ENCODE measurements around the gene SH3PXD2A. TPM values are rescaled to one million over a fixed set of nuclear protein-coding genes. Genes with fewer than 3 reads are reported as not detected.

The SH3PXD2A gene
- total and polyA plus RNA-seq, 2 of the 4 experiments (the other 2 are of a cell fraction), result 6.3 to 23.0 TPM

GRCh38 chr10:103781329-103782061, 73.9 kb downstream of the SH3PXD2A start:
- H2BK15ac ChIP-seq (ENCODE audit: low read depth, low read length), result peak overlapping the region; percentile 59; the same call in 1 of the 3 replicates
- H3K9ac ChIP-seq (ENCODE audit: low read depth, low read length), result no peak overlapping the region
- H4K91ac ChIP-seq (ENCODE audit: insufficient read depth, low read depth, low read length), result peak overlapping the region; percentile 58
- H3K14ac ChIP-seq (replicated peaks; ENCODE audit: low read depth, low read length), result peak overlapping the region; percentile 69
- peak overlapping the region in 1 of 2 experiments; percentile 86; a peak in 2 of 4 replicates for H4K8ac ChIP-seq (ENCODE audit: low read depth in 2 of 2, low read length in 2 of 2)
- H2AFZ ChIP-seq (replicated peaks; ENCODE audit: low read length, poor library complexity), result peak overlapping the region; percentile 78
- intact Hi-C loops (cut with micrococcal nuclease), result no loop called here
- in situ Hi-C loops (cut with MboI; ENCODE audit: low sequenced_read_pairs), result no loop called here
- peak overlapping the region; percentile 37; the same call in 1 of the 2 replicates for H3K56ac ChIP-seq (ENCODE audit: extremely low read depth, insufficient read depth, low read length)
- peaks cover 13% of the 10 kb centered on the region; the same call in 1 of the 2 replicates for H4K20me1 ChIP-seq (ENCODE audit: insufficient read depth, low read length)
- peaks cover 0 to 24% of the 10 kb centered on the region in 2 experiments; a peak in 2 of 4 replicates for H3K79me1 ChIP-seq (ENCODE audit: low read depth in 1 of 2, low read length in 2 of 2)
- BruUV-seq (replicated peaks), result no TSS peak
- H3K9me3 ChIP-seq (ENCODE audit: control insufficient read depth, insufficient read depth, low read length), result peaks cover 4% of the 10 kb centered on the region
- no peaks in the 10 kb centered on the region for H3K27me3 ChIP-seq (ENCODE audit: control insufficient read depth, insufficient read depth, low read length)
- H3K27ac ChIP-seq (ENCODE audit: insufficient read depth, low read length), result peak overlapping the region; percentile 51
- 60% methylated on average over 2 of the region's 6 CpGs; no CpG with 5 or more reads in 1 of the 2 experiments for WGBS, 2 experiments (ENCODE audit: extremely low coverage in 2 of 2, insufficient read length in 1 of 2)
- peak overlapping the region; percentile 94 for H2BK20ac ChIP-seq (ENCODE audit: low read depth, low read length)
- H3K18ac ChIP-seq (ENCODE audit: low read depth, low read length), result peak overlapping the region; percentile 10; the same call in 1 of the 2 replicates
- ChIA-PET CTCF (interaction anchor here (0.6 to 1.8 kb wide), 12 partner anchors 9 to 73 kb away, joined by 3 to 8 read pairs (median 4); partner anchors contain the start of gene SH3PXD2A), POLR2A (ENCODE audit: unreplicated experiment) (no interaction called here)
- H3K36me3 ChIP-seq (ENCODE audit: control insufficient read depth, insufficient read depth, low read length), result no peaks in the 10 kb centered on the region
- peak overlapping the region; percentile 88 for H2AK9ac ChIP-seq (replicated peaks; ENCODE audit: low read depth, low read length, poor library complexity)
- peak; percentile 99 for DNase-seq
- H4K5ac ChIP-seq (ENCODE audit: low read depth, low read length), result no peak overlapping the region
- H3K23ac ChIP-seq (ENCODE audit: low read depth, low read length), result peak overlapping the region; percentile 44
- H2BK120ac ChIP-seq (ENCODE audit: low read depth, low read length), result peak overlapping the region; percentile 80
- H3K4ac ChIP-seq (ENCODE audit: low read depth, low read length), result peak overlapping the region; percentile 64
- H3K9me1 ChIP-seq (ENCODE audit: insufficient read depth, low read length), result peaks cover 20% of the 10 kb centered on the region
- H3K4me2 ChIP-seq (ENCODE audit: low read depth, low read length), result no peak overlapping the region
- H2AK5ac ChIP-seq (ENCODE audit: low read depth, low read length), result peak overlapping the region; percentile 93
- no peak overlapping the region for H3K4me3 ChIP-seq (ENCODE audit: insufficient read depth, low read depth, low read length)
- H3K4me1 ChIP-seq (ENCODE audit: control insufficient read depth, insufficient read depth, low read length), result peaks cover 19% of the 10 kb centered on the region
- dilution Hi-C loops (cut with HindIII; ENCODE audit: low sequenced_read_pairs, unreplicated experiment), result no loop called here
- peak; percentile 84 for ATAC-seq (ENCODE audit: low read depth)
- H2BK5ac ChIP-seq (ENCODE audit: low read depth, low read length, poor library complexity, severe bottlenecking), result peak overlapping the region; percentile 53
- no peak for TF ChIP-seq POLR2A (IDR thresholded peaks at IDR 0.05; ENCODE audit: low read depth, low read length)
- peak; percentile 40; the same call in 1 of the 2 replicates for TF ChIP-seq MAZ (IDR thresholded peaks at IDR 0.05; ENCODE audit: borderline replicate concordance, low read depth, low read length)
- peak; percentile 64 for TF ChIP-seq RAD21 (IDR thresholded peaks at IDR 0.05; ENCODE audit: low read length)
- peak; percentile 77 for TF ChIP-seq SMC3 (IDR thresholded peaks at IDR 0.05; ENCODE audit: low read depth, low read length)
- TF ChIP-seq CTCF (conservative IDR thresholded peaks at IDR 0.05; ENCODE audit: low read depth, low read length), result peak; percentile 71
- TF ChIP-seq CHD1 (IDR thresholded peaks at IDR 0.05; ENCODE audit: low read depth, low read length), result no peak
- TF ChIP-seq BHLHE40 (IDR thresholded peaks at IDR 0.05; ENCODE audit: low read depth, low read length), result no peak; the same call in 1 of the 2 replicates
- 0 out of 2 replicates have a peak, but pooled peaks have one; percentile 3 for TF ChIP-seq MAFK (IDR thresholded peaks at IDR 0.05; ENCODE audit: low read depth, low read length)
- TF ChIP-seq RFX5 (IDR thresholded peaks at IDR 0.05; ENCODE audit: low read depth, low read length), result no peak
- TF ChIP-seq MXI1 (IDR thresholded peaks at IDR 0.05; ENCODE audit: borderline replicate concordance, low read depth, low read length), result peak; percentile 85
- TF ChIP-seq FOS (IDR thresholded peaks at IDR 0.05; ENCODE audit: low read depth, low read length), result peak; percentile 84; the same call in 1 of the 2 replicates
- TF ChIP-seq NFE2L2 (IDR thresholded peaks at IDR 0.05; ENCODE audit: low read depth, low read length), result peak; percentile 80
- TF ChIP-seq CEBPB (IDR thresholded peaks at IDR 0.05; ENCODE audit: low read depth, low read length), result peak; percentile 45; the same call in 1 of the 2 replicates
- TF ChIP-seq, protein P1, sequence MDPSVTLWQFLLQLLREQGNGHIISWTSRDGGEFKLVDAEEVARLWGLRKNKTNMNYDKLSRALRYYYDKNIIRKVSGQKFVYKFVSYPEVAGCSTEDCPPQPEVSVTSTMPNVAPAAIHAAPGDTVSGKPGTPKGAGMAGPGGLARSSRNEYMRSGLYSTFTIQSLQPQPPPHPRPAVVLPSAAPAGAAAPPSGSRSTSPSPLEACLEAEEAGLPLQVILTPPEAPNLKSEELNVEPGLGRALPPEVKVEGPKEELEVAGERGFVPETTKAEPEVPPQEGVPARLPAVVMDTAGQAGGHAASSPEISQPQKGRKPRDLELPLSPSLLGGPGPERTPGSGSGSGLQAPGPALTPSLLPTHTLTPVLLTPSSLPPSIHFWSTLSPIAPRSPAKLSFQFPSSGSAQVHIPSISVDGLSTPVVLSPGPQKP (IDR thresholded peaks at IDR 0.05; ENCODE audit: borderline replicate concordance, low read depth, low read length), result no peak
